ENCODE results near the gene CHRNA4.

Gene CHRNA4

GRCh38 chr20:63334356-63334755 lies 26.8 kb downstream of the CHRNA4 start:
- DNase-seq (ENCODE audit: low read depth in 3 of 3) = no peak

GRCh38 chr20:63333241-63333836 lies 27.8 kb downstream of the CHRNA4 start:
- DNase-seq (ENCODE audit: low read depth in 3 of 3) = no peak

GRCh38 chr20:63332488-63333240 lies 28.5 kb downstream of the CHRNA4 start:
- DNase-seq (ENCODE audit: low read depth in 3 of 3) = no peak

GRCh38 chr20:63331741-63332400 lies 29.3 kb downstream of the CHRNA4 start:
- DNase-seq (ENCODE audit: low read depth in 3 of 3) = no peak

GRCh38 chr20:63330940-63331339 lies 30.2 kb downstream of the CHRNA4 start:
- DNase-seq (ENCODE audit: low read depth in 3 of 3) = no peak

GRCh38 chr20:63330084-63330760 lies 30.9 kb downstream of the CHRNA4 start:
- no peak for DNase-seq (ENCODE audit: low read depth in 3 of 3)

- DNase-seq (ENCODE audit: low read depth in 3 of 3) = no peak
Observed at GRCh38 chr20:63329331-63330083, 31.6 kb downstream of the CHRNA4 start.

GRCh38 chr20:63328718-63329275 lies 32.4 kb downstream of the CHRNA4 start:
- DNase-seq (ENCODE audit: low read depth in 3 of 3) = no peak

GRCh38 chr20:63328026-63328700 lies 33.0 kb downstream of the CHRNA4 start:
- DNase-seq (ENCODE audit: low read depth in 3 of 3) = no peak

GRCh38 chr20:63327231-63327745 lies 33.9 kb downstream of the CHRNA4 start:
- no peak for DNase-seq (ENCODE audit: low read depth in 3 of 3)

- no peak for DNase-seq (ENCODE audit: low read depth in 3 of 3)
Observed at GRCh38 chr20:63326314-63327230, 34.6 kb downstream of the CHRNA4 start.

GRCh38 chr20:63325554-63326313 lies 35.4 kb downstream of the CHRNA4 start:
- DNase-seq (ENCODE audit: low read depth in 3 of 3) = no peak

GRCh38 chr20:63325021-63325471 lies 36.1 kb downstream of the CHRNA4 start:
- DNase-seq (ENCODE audit: low read depth in 3 of 3) = no peak

- no peak for DNase-seq (ENCODE audit: low read depth in 3 of 3)
Observed at GRCh38 chr20:63323357-63323981, 37.7 kb downstream of the CHRNA4 start.

GRCh38 chr20:63322933-63323273 lies 38.2 kb downstream of the CHRNA4 start:
- DNase-seq (ENCODE audit: low read depth in 3 of 3) = no peak

GRCh38 chr20:63322146-63322932 lies 38.8 kb downstream of the CHRNA4 start:
- DNase-seq (ENCODE audit: low read depth in 3 of 3) = no peak

GRCh38 chr20:63321148-63321831 lies 39.9 kb downstream of the CHRNA4 start:
- DNase-seq (ENCODE audit: low read depth in 3 of 3) = no peak
